ENCODE measurements around the gene CASQ1. TPM values are rescaled to one million over a fixed set of nuclear protein-coding genes. Genes with fewer than 3 reads are reported as not detected.

The CASQ1 gene
- total RNA-seq, 4 donors from 2014 or later, result 0.44 to 0.75 TPM; not detected in 2

- TF ChIP-seq, protein P1, sequence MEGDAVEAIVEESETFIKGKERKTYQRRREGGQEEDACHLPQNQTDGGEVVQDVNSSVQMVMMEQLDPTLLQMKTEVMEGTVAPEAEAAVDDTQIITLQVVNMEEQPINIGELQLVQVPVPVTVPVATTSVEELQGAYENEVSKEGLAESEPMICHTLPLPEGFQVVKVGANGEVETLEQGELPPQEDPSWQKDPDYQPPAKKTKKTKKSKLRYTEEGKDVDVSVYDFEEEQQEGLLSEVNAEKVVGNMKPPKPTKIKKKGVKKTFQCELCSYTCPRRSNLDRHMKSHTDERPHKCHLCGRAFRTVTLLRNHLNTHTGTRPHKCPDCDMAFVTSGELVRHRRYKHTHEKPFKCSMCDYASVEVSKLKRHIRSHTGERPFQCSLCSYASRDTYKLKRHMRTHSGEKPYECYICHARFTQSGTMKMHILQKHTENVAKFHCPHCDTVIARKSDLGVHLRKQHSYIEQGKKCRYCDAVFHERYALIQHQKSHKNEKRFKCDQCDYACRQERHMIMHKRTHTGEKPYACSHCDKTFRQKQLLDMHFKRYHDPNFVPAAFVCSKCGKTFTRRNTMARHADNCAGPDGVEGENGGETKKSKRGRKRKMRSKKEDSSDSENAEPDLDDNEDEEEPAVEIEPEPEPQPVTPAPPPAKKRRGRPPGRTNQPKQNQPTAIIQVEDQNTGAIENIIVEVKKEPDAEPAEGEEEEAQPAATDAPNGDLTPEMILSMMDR (IDR thresholded peaks at IDR 0.05; ENCODE audit: low read depth), result no peak
Measured at GRCh38 chr1:160168016-160168415, 22.4 kb upstream of the CASQ1 start.

DNA sequence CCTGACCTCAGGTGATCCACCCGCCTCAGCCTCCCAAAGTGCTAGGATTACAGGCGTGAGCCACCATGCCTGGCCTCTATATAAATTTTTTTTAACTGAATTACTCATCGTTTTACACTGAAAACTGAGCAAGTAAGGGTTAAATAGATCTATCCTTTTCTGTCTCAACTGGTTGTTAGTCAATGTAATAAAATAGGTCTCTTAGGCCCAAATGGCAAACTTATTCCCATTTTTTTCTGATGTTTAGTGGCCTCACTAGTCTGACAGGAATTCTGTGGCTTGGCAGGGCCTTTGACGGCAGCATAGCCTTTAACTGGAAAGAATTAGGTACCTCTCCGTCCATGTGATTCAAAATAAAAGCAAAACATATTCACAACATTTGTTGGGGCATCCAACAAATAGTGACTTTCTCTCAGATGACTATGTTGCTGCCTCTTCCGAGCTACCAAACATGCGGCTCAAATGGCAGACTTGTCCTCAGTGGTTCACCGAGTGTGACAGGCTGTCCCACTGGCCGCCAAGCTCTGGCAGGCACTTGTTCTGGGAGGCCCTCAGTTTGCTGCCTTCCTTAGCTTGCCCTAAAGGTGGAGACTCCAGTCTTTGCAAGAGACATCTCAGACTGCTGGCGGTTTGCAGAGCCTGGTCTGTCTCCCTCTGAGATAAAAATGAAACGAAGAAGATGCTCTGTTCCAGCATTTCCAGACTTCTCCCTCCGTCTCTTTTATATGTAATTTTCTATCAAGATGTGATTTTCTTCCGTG lies 21.6 kb upstream of the CASQ1 start:
- TF ChIP-seq, protein P1 (IDR thresholded peaks at IDR 0.05; ENCODE audit: low read depth), result no peak

DNA sequence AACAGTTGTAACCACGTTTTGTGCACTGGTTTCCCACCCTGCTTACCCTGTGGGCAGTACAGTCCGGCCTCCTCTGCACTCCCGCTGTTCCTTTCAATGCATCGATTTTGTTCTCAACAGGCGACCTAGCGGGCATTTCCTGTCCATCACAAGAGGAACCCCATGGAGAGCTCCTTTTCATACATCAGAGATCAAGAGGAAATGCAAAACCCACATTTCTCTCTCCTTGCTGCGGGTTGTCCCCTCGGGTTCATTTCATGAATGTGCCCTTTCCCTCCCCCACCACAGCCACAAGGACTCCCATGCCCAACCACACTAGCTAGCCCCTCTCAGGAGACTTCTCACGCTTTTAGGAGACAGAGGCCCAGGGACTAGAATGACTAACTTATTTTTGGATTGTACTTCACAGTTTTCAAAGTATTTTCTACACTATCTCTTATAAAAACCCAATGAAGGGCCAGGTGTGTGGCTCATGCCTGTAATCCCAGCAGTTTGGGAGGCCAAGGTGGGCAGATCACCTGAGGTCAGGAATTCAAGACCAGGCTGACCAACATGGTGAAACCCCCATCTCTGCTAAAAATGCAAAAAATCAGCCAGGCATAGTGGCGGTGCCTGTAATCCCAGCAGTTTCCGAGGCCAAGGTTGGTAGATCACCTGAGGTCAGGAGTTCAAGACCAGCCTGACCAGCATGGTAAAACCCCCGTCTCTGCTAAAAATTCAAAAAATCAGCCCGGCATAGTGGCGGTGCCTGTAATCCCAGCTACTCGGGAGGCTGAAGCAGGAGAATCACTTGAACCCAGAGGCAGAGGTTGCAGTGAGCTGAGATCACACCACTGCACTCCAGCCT lies 20.6 kb upstream of the CASQ1 start:
- TF ChIP-seq, protein P1 (IDR thresholded peaks at IDR 0.05; ENCODE audit: low read depth), result no peak

DNA sequence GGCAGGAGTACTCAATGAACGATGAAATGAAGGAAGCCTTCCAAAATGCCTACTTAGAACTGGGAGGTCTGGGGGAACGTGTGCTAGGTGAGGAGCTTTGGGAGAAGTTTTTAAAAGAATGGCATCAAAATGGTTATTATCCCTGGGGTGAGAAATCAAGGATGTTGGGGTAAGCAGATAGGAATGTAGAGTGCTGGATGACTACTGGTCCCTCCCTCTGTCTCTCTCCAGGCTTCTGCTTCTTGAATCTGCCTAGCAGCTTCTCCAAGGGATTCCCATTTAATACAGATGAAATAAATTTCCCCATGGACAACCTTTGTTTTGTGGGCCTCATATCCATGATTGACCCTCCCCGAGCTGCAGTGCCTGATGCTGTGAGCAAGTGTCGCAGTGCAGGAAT lies 19.0 kb upstream of the CASQ1 start:
- TF ChIP-seq, protein P1 (IDR thresholded peaks at IDR 0.05; ENCODE audit: low read depth), result no peak

DNA sequence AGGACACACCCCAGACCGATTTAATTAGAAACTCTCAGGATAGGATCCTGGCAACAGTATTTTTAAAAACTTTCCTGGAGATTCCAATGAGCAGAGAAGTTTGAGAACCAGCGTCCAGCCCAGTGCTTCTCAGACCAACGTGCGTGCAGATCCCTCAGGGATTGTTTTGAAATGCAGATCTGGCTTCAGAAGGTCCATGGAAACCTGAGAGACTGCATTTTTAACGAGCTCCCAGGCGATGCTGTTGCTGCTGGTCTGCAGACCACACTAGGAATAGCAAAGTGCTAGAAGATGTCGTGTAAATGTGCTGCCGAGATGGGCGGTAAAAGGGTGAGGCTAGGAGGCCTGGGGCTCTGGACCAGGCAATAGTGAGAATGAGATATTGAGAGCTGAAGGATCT lies 18.4 kb upstream of the CASQ1 start:
- TF ChIP-seq, protein P1 (IDR thresholded peaks at IDR 0.05; ENCODE audit: low read depth), result no peak

- TF ChIP-seq, protein P1 (IDR thresholded peaks at IDR 0.05; ENCODE audit: low read depth), result no peak
Measured at GRCh38 chr1:160177231-160177630, 13.1 kb upstream of the CASQ1 start.

DNA sequence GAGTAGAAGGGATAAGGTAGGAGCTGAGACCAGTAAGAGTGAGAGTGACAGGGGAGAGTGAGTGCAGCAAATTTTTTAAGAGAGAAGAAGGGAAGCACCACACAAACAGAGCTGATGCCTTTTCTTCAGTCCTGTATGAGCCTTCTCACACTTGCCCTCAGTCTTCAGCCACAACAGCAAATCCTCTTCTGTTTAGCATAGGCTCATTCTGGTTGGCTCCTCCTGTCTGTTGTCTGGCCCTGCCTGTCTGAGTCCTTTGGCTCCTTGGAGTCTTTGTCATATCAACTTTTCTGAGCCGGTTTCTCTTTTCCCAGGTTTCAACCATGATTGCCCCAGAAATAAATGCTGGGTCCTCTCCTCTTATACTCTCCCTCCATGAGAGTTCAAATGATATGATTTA lies 12.7 kb upstream of the CASQ1 start:
- TF ChIP-seq, protein P1 (IDR thresholded peaks at IDR 0.05; ENCODE audit: low read depth), result no peak
